ENCODE results near the gene SIK1. TPM values are rescaled to one million over a fixed set of nuclear protein-coding genes. Genes with fewer than 3 reads are reported as not detected.
A peak's percentile ranks its signal among the peaks of the same experiment; 100 is the strongest.

SIK1 gene
- polyA plus RNA-seq, 3 donors = 0.64 to 66.4 (median 1.8) TPM

DNA sequence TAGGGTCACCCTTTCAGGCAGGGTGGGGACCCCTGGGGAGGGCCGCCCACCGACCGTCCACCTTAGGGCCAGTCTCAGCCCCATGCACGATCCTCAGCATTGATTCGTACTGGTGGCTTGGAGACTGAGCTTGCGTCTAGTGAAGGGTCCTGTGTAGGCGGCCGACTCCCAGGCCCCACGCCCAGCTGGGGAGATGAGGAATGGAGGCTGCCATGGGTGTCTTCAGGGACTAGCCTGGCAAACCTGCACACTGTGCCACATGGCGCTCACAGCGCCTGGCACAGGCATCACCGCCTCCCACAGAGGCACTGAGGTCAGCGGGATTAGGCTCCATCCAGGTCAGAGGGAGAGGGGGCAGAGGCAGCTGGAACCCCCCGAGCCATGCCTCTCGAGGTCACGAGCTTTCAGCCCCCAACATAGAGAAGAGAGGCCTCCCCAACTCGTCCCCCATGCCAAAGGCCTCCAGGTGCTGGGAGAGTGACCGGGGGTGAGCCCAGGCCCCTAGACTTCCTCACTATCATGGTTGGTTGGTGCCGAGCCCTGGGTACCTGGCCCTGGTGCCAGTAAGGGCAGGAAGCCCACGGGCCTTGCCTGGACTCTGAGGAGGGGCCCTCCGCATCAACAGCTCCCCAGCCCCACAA, 51.0 kb downstream of the SIK1 start:
- Mint-ChIP-seq H3K9me3 (no peaks in the 10 kb centered on the region), H3K4me3 (no peak overlapping the region), H3K27ac (peak overlapping the region in 1 of 7 donors; percentile 46), H3K27me3 (ENCODE audit: low read depth in 3 of 3) (peaks cover 1 to 3% (median 3%) of the 10 kb centered on the region in 3 donors), H3K4me1 (no peaks in the 10 kb centered on the region), H3K36me3 (no peaks in the 10 kb centered on the region)
- no peaks in the 10 kb centered on the region for H3K9me3 ChIP-seq (replicated peaks in 1 of 2; ENCODE audit: control insufficient read depth in 1 of 2, insufficient read depth in 1 of 2, low read length in 2 of 2)
- no peak overlapping the region for H2AFZ ChIP-seq (ENCODE audit: insufficient read depth, low read depth, low read length, poor library complexity, severe bottlenecking)
- no peaks in the 10 kb centered on the region for H4K20me1 ChIP-seq (ENCODE audit: insufficient read depth, low read length)
- no peak overlapping the region for H3K9ac ChIP-seq (ENCODE audit: insufficient read depth, low read length, poor library complexity, severe bottlenecking)
- intact Hi-C loops (cut with micrococcal nuclease) = no loop called here
- TF ChIP-seq, protein P1, sequence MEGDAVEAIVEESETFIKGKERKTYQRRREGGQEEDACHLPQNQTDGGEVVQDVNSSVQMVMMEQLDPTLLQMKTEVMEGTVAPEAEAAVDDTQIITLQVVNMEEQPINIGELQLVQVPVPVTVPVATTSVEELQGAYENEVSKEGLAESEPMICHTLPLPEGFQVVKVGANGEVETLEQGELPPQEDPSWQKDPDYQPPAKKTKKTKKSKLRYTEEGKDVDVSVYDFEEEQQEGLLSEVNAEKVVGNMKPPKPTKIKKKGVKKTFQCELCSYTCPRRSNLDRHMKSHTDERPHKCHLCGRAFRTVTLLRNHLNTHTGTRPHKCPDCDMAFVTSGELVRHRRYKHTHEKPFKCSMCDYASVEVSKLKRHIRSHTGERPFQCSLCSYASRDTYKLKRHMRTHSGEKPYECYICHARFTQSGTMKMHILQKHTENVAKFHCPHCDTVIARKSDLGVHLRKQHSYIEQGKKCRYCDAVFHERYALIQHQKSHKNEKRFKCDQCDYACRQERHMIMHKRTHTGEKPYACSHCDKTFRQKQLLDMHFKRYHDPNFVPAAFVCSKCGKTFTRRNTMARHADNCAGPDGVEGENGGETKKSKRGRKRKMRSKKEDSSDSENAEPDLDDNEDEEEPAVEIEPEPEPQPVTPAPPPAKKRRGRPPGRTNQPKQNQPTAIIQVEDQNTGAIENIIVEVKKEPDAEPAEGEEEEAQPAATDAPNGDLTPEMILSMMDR (IDR thresholded peaks at IDR 0.05) = no peak
- H3K4me1 ChIP-seq (ENCODE audit: control insufficient read depth in 1 of 2, insufficient read depth in 2 of 2, low read length in 2 of 2) = no peaks in the 10 kb centered on the region
- no peak overlapping the region for H3K27ac ChIP-seq (ENCODE audit: low read depth in 1 of 2, low read length in 2 of 2)
- H3K36me3 ChIP-seq (replicated peaks in 1 of 2; ENCODE audit: control insufficient read depth in 1 of 2, insufficient read depth in 2 of 2, low read length in 2 of 2) = no peaks in the 10 kb centered on the region
- 96% methylated on average over 16 of the region's 21 CpGs for WGBS (ENCODE audit: insufficient coverage)
- no peak overlapping the region for H3K4me2 ChIP-seq (replicated peaks; ENCODE audit: extremely low read depth, low read length, poor library complexity, severe bottlenecking)
- H3K4me3 ChIP-seq (replicated peaks in 1 of 3; ENCODE audit: low read depth in 2 of 3, low read length in 3 of 3) = no peak overlapping the region
- H3K27me3 ChIP-seq (ENCODE audit: control insufficient read depth in 2 of 2, insufficient read depth in 2 of 2, low read length in 2 of 2) = no peaks in the 10 kb centered on the region
- DNase-seq = no peak
- H3K79me2 ChIP-seq (ENCODE audit: insufficient read depth, low read length) = no peaks in the 10 kb centered on the region

DNA sequence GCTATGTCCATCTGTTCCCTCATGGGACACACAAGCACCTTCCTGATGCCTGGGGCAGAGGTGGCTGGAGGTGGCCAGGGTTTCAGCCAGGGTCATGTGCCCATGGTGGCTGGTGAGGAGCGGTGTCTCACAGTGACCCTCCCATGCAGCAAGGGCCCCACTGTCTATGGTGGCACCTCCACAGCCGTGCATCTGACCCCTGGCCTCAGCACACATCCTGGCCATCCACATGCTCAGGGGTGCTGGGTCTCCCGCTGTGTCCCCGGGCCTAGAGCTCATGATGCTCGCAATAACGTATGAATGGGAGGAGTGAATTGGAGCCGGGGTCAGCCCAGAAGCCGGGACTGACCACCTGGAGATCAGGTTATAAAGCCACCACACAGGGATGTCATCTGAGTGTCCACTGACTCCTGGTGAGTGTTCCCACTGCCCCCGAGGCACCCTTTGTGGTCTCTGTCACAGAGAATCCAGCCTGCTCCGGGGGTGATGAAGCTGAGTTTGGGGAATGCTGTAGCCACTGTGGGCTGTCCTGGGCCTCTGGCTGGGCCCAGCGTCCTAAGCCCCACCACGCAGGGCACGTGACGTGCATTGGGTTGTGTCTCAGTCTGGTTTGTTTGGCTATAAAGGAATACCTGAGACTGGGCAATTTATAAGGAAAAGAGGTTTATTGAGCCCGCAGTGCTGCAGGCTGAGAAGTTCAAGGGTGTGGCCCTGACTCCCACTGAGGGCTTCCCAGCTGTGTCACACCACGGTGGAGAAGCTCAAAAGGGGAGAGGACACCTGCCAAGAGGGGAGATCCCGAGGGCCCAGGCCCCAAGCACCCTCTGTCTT, 51.7 kb downstream of the SIK1 start:
- WGBS (ENCODE audit: insufficient coverage) = 96% methylated on average over 12 of the region's 17 CpGs
- no peak overlapping the region for H3K4me2 ChIP-seq (replicated peaks; ENCODE audit: extremely low read depth, low read length, poor library complexity, severe bottlenecking)
- peaks cover 1 to 3% (median 3%) of the 10 kb centered on the region in 3 donors for H3K27me3 Mint-ChIP-seq (ENCODE audit: low read depth in 3 of 3)
- no peaks in the 10 kb centered on the region for H4K20me1 ChIP-seq (ENCODE audit: insufficient read depth, low read length)
- no peak overlapping the region for H3K9ac ChIP-seq (ENCODE audit: insufficient read depth, low read length, poor library complexity, severe bottlenecking)
- no peak overlapping the region for H3K4me3 Mint-ChIP-seq
- H3K36me3 ChIP-seq (replicated peaks in 1 of 2; ENCODE audit: control insufficient read depth in 1 of 2, insufficient read depth in 2 of 2, low read length in 2 of 2) = no peaks in the 10 kb centered on the region
- no peaks in the 10 kb centered on the region for H3K9me3 Mint-ChIP-seq
- intact Hi-C loops (cut with micrococcal nuclease) = no loop called here
- no peaks in the 10 kb centered on the region for H3K9me3 ChIP-seq (replicated peaks in 1 of 2; ENCODE audit: control insufficient read depth in 1 of 2, insufficient read depth in 1 of 2, low read length in 2 of 2)
- no peak overlapping the region for H3K4me3 ChIP-seq (replicated peaks in 1 of 3; ENCODE audit: low read depth in 2 of 3, low read length in 3 of 3)
- no peak for DNase-seq
- no peaks in the 10 kb centered on the region for H3K4me1 ChIP-seq (ENCODE audit: control insufficient read depth in 1 of 2, insufficient read depth in 2 of 2, low read length in 2 of 2)
- H3K4me1 Mint-ChIP-seq = no peaks in the 10 kb centered on the region
- H3K27ac Mint-ChIP-seq = peak overlapping the region in 1 of 7 donors; percentile 37
- TF ChIP-seq, protein P1 (IDR thresholded peaks at IDR 0.05) = no peak
- no peaks in the 10 kb centered on the region for H3K27me3 ChIP-seq (ENCODE audit: control insufficient read depth in 2 of 2, insufficient read depth in 2 of 2, low read length in 2 of 2)
- no peak overlapping the region for H3K27ac ChIP-seq (ENCODE audit: low read depth in 1 of 2, low read length in 2 of 2)
- no peaks in the 10 kb centered on the region for H3K79me2 ChIP-seq (ENCODE audit: insufficient read depth, low read length)
- no peaks in the 10 kb centered on the region for H3K36me3 Mint-ChIP-seq
- H2AFZ ChIP-seq (ENCODE audit: insufficient read depth, low read depth, low read length, poor library complexity, severe bottlenecking) = no peak overlapping the region
